ENCODE results near the gene ZNG1A.
"Not testable (repeated sequence)": the region's sequence is repeated elsewhere in the genome, so short reads cannot be mapped to it uniquely, and the experiment has no call there.

GRCh38 chr9:117995-118467 is 60.8 kb downstream of the ZNG1A start, which contains the start of gene FOXD4:
- TF ChIP-seq EZH2phosphoT487 (conservative IDR thresholded peaks at IDR 0.05; ENCODE audit: low read length); CTCF (IDR thresholded peaks at IDR 0.05; ENCODE audit: insufficient read depth, low read length, poor library complexity, severe bottlenecking): not testable (repeated sequence)

All from SU-DHL-6 (cell line).